ENCODE data around the gene PITX3. TPM values are rescaled to one million over a fixed set of nuclear protein-coding genes. Genes with fewer than 3 reads are reported as not detected.

PITX3 gene
- polyA plus RNA-seq (ENCODE audit: insufficient read depth in 1 of 5, insufficient read length in 5 of 5, low replicate concordance in 1 of 5) = 1 to 10 TPM in 1 of 5 donors, under 1 TPM in 3, not detected in 1; 0.21 to 2.3 (median 0.52) TPM
- long read RNA-seq, donor 1 = 0 reads
- long read RNA-seq, donor 2, partial matches to known transcripts = 57 of 57 reads
- long read RNA-seq, donor 2, other reads (novel, unspliced or antisense) = 0 of 57 reads
- long read RNA-seq, donor 3 = 0 reads
- long read RNA-seq, donor 4 = 0 reads
- long read RNA-seq, donor 5 = 0 reads
- long read RNA-seq, donor 6, partial matches to known transcripts = 0 of 2 reads
- long read RNA-seq, donor 6, other reads (novel, unspliced or antisense) = 0 of 2 reads
- long read RNA-seq, donor 7 = 0 reads
- long read RNA-seq, donor 8, partial matches to known transcripts = 0 of 2 reads
- long read RNA-seq, donor 8, other reads (novel, unspliced or antisense) = 0 of 2 reads

DNA sequence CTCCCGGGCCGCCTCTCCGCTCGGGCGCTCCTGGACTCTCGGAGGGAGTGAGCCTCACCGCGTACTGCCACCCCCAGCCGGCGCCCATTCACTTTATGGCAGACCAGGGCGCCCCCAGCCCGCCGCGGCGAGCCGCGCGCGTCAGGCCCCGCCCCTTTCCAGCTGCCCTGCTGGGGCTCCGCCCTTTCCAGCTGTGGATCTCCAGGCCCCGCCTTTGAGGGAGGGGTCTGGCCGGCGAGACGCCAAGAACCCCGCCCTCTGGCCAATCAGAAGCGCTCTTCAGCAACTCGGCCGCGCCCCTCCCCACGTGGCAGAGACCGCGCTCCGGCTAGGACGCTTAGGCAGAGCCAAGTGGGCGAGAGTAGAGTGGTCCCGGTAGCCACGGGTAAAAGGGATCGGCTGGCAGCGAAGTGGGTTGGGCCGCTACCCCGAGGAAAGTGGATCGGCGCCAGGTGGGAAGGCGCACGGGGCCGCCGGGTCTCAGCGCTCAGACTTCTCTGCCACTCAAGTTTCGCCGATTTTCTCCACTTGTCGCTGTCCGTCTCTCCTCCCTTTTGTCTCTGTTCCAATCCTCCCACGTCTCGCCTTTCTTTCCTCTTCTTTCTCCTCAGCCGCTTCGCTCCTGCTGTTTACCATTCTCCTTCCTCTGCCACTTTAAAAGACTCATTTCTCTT lies at the start of gene PITX3:
Gene PITX3, minus strand, starts transcription at position 69 of the 674 bp plus-strand sequence. CDS start 9,432 bp downstream, outside the sequence.
- DNase-seq = peak; percentile 96

GRCh38 chr10:102289840-102290239 lies 48.5 kb upstream of the PITX3 start:
- DNase-seq = no peak

GRCh38 chr10:102289356-102289755 lies 48.0 kb upstream of the PITX3 start:
- DNase-seq = no peak

DNA sequence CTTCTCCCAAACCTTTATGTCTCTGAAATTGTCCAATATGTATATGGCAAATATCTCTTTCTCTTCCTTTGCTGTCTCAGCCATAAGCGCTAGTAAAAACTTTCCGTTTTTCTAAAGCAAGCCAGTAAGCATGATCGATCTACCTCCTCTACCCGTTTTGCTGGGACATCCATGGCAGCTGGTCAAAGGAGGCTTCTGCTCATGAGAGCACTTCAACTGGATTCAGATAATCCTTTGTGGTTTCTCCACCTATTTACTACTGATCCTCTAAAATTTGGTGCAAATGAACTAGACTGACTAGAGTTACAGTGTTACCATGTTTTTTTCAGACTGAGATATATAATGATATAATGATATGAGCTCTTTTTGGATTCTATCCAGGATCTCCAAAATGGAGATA lies 46.7 kb upstream of the PITX3 start:
- DNase-seq = no peak

- no peak for DNase-seq
Observed at GRCh38 chr10:102287538-102287937, 46.2 kb upstream of the PITX3 start.

DNA sequence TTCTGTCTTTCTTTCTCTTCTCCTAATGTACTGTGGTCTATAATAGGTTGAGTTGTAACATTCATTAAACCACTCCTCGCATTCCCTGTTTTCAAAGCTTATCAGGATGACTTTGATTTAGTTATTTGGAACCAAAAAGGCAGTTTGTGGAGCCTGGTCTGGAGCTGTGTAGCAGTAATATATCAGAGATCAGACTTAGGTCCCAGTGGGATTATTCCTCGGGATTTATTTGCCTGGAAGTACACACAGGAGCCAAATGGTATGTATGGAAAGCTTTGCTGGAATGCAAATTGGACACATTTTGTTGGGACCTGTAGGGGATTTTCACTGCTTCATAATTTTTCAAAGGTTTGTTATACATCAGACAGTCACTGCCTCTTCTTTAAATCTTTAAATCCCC lies 44.9 kb upstream of the PITX3 start:
- no peak for DNase-seq

DNA sequence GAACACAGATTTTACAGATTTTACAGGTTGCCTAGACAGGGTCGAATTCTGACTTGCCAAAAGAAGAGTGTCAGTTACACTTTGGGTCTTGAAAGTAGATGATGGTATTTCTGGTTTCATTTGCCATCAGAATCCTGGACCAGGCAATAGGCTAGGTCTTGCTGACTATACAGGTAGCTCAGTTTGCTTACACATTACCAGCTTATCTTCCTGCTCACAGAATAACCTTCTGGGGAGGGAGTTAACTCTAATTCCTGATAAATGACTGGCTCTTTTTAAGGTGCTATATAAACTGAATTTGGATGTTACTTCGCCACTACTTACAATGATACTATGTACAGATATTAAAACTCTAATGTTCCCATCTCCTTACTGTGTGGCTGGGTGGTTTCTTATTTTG lies 43.8 kb upstream of the PITX3 start:
- DNase-seq = no peak

GRCh38 chr10:102284531-102284930 lies 43.2 kb upstream of the PITX3 start:
- DNase-seq = no peak

DNA sequence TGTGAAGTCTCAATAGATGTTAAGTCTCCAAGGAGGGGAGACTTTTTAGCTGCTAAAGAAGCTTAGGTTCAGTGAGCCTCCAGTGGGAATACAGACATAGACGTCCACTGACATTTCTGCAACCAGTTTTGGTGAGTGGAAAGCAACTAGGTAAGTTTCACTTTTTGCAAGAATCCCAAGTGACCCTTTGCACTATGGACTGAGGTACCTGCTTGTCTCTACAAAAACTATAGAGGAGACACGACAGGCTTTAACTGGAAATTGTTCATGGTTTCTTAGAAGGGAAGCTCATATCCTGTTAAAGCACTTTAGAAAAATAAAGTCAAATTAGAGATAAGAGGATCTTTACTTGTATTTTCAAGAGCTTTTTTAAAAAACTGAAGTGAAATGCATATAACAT lies 42.6 kb upstream of the PITX3 start:
- DNase-seq = no peak

- no peak for DNase-seq
Observed at GRCh38 chr10:102283488-102283887, 42.2 kb upstream of the PITX3 start.

- DNase-seq = peak in 1 of 2 donors; percentile 18
Observed at GRCh38 chr10:102281102-102281487, 39.8 kb upstream of the PITX3 start.

- peak in 1 of 2 donors; percentile 6 for DNase-seq
Observed at GRCh38 chr10:102280397-102281101, 39.2 kb upstream of the PITX3 start.

DNA sequence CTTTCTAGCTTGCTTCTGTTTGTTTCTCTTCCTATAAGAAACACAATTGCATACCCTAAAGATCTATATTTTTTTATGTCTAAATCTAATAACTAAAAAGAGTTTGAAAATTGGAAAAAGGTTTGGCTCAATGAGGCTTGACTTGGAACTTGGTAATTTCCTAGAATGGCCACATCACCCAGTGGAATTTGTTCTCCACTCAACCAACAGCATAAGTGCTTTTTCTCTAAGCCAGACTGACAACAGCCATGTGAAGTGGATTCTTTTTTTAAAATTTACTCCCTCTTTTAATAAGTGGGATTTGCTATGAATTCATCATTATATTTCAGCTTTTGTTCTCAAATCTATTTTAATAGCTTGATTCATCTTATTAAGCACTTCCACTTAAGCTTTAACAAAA lies 37.8 kb upstream of the PITX3 start:
- no peak for DNase-seq

- no peak for DNase-seq
Observed at GRCh38 chr10:102275343-102275742, 34.0 kb upstream of the PITX3 start.

DNA sequence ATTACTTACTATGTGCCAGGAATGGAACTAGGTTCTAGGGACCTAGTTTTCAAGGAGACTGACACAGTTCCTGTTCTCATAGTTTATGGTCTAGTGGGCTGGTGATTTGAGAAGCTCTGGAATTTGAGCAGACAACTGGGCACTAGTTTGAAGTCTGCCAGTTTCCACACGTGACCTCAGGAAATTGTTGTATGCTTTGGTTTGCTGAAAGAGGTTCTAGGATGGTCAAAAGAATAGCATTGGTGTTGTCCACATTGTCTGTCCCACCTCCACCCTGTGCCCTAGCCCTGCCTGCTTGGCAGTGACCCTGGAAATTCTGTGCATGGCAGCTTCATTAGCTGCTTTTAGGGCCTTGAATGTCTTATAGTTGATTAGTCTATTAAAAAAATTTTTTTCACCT lies 32.8 kb upstream of the PITX3 start:
- DNase-seq = no peak

DNA sequence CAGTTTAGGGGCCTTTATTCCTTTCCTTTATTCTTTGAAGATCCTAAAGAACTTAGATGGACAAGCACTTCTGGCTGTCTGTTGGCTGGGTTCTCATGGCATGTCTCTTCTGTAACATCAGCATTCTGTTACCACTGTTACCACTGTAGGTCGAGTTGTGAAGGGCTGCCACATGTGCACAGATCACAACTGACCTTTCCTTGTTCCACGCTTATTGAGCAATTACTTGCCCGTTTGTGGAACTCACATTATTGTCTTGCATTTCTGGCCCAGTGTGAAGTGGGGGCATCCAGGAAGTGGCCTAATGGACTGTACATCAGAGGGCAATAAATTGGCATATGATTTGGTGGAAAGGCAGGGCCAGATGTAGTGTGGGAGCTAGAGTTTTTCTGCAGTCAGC lies 27.7 kb upstream of the PITX3 start:
- DNase-seq = no peak

GRCh38 chr10:102268375-102268888 lies 27.1 kb upstream of the PITX3 start:
- peak; percentile 59 to 65 for DNase-seq

GRCh38 chr10:102267748-102268147 lies 26.4 kb upstream of the PITX3 start:
- DNase-seq = no peak

- DNase-seq = no peak
Observed at GRCh38 chr10:102266670-102267069, 25.4 kb upstream of the PITX3 start.

- DNase-seq = no peak
Observed at GRCh38 chr10:102264371-102264770, 23.1 kb upstream of the PITX3 start.

DNA sequence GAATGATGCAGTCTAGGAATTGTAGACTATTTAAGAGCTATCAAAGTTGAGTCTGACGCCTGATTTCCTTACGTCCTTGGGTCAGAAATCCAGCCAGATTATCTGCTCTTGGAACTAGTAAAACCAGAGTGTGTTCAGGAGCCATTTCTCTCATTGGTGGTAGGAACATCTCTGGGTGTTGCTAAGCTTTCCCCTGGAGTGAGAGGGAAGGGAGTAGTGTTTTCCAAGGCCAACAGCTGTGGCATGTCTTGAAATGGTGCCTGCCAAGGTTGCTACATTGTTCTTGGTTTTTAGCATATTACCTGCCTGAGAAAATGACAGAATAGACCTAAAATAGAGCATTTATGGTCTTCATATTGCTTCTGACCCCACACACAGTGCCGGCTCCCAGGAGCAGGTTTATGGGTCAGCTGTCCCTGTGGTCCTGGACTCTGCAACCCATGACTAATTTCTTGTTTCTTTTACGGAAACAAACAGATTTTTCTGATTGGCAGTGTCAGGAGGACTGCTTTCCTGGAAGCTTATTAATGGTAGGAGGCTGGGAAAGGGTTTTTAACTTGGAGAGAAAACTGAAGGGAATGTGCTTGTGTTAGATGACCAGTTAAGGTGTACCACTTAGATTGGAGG lies 21.5 kb upstream of the PITX3 start:
- no peak for DNase-seq

DNA sequence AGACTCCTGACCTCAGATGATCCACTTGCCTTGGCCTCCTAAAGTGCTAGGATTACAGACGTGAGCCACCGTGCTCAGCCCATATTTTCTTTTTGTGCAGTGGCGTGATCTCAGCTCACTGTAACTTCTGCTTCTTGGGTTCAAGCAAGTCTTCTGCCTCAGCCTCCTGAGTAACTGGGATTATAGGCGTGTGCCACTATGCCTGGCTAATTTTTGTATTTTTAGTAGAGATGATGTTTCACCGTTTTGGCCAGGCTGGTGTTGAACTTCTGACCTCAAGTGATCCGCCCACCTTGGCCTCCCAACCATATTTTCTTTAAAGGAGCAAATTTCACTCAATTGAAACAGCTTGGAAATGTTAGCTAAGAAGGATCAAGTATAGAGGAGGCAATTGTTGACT lies 20.5 kb upstream of the PITX3 start:
- DNase-seq = no peak
